ENCODE measurements around the gene UTS2B.

DNA sequence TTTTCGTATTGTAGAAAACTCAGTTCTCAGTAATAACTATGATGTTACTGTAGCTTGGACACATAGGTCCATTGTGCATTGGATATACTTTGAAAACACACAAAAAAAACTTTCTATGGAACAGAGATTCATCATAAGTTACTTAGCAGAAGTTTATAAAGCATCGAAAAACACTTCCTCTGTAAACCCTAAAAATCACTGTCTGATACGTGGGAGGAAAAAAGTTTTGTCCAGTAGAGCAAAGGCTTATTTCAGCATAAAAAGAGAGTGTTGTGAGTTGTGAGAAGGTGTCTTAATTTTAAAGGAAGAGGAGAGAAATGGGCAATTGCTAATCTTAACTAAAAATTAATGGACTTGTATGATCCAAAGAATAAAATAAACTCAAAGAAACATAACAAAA, 66.5 kb downstream of the UTS2B start:
- TF ChIP-seq POLR2A (IDR thresholded peaks at IDR 0.05) = no peak
- TF ChIP-seq, protein P1, sequence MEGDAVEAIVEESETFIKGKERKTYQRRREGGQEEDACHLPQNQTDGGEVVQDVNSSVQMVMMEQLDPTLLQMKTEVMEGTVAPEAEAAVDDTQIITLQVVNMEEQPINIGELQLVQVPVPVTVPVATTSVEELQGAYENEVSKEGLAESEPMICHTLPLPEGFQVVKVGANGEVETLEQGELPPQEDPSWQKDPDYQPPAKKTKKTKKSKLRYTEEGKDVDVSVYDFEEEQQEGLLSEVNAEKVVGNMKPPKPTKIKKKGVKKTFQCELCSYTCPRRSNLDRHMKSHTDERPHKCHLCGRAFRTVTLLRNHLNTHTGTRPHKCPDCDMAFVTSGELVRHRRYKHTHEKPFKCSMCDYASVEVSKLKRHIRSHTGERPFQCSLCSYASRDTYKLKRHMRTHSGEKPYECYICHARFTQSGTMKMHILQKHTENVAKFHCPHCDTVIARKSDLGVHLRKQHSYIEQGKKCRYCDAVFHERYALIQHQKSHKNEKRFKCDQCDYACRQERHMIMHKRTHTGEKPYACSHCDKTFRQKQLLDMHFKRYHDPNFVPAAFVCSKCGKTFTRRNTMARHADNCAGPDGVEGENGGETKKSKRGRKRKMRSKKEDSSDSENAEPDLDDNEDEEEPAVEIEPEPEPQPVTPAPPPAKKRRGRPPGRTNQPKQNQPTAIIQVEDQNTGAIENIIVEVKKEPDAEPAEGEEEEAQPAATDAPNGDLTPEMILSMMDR (IDR thresholded peaks at IDR 0.05) = no peak
